ENCODE data around the gene RAB1A. TPM values are rescaled to one million over a fixed set of nuclear protein-coding genes. Genes with fewer than 3 reads are reported as not detected.

RAB1A gene
- total RNA-seq, 4 donors from 2014 or later: 91.2 to 216 (median 115) TPM

DNA sequence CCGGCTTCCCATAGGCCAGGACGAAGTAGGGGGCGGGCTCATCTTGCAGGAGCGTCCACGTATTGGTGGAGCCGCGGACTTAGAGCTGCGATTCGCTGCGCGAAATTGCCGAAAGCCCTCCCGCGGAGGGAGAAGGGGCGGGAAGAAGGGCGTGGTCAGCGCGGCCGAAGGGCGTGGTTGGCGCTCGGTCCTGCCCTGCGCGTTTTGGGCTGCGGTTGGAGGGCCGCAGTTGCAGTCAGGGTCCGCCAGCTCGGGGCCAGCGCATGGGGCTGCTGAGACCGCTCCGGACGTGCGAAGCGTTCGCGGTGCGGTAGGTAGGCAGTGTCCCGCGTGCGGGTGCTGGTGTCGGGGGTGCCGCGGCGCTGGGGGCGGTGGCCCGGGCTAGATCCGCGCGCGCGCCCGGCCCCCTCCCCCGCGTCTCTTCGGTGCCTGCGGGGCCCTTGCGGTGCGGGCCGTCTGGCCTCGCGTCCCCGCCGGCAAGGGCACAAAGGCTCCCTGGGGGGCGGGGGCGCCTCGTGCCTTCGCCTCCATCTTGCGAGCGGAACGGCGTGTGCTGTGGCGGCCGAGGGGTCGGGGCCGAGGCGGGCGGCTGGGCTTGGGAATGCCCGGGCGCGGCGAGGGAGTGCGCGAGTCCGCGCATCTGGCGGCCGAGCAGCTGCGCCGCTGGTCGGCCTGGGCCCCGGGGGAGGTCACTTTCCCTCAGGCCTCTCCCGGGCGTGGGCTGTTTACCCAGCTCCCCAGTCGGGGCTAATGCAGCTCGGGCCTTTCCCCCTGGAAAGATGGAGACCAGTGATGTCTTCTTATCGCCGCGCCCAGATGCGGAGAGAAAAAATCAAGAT, 73.5 kb downstream of the RAB1A start, which contains the start of gene CEP68:
Gene CEP68 (plus strand): TSS at position 202 of the 839 bp plus-strand sequence. CDS start 13,029 bp downstream, outside the sequence.
- TF ChIP-seq, protein P1, sequence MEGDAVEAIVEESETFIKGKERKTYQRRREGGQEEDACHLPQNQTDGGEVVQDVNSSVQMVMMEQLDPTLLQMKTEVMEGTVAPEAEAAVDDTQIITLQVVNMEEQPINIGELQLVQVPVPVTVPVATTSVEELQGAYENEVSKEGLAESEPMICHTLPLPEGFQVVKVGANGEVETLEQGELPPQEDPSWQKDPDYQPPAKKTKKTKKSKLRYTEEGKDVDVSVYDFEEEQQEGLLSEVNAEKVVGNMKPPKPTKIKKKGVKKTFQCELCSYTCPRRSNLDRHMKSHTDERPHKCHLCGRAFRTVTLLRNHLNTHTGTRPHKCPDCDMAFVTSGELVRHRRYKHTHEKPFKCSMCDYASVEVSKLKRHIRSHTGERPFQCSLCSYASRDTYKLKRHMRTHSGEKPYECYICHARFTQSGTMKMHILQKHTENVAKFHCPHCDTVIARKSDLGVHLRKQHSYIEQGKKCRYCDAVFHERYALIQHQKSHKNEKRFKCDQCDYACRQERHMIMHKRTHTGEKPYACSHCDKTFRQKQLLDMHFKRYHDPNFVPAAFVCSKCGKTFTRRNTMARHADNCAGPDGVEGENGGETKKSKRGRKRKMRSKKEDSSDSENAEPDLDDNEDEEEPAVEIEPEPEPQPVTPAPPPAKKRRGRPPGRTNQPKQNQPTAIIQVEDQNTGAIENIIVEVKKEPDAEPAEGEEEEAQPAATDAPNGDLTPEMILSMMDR (IDR thresholded peaks at IDR 0.05; ENCODE audit: low read depth): no peak

- TF ChIP-seq, protein P1 (IDR thresholded peaks at IDR 0.05; ENCODE audit: low read depth): no peak
Observed at GRCh38 chr2:65055422-65056214, 74.3 kb downstream of the RAB1A start.

GRCh38 chr2:65054749-65055421, 75.0 kb downstream of the RAB1A start:
- TF ChIP-seq, protein P1 (IDR thresholded peaks at IDR 0.05; ENCODE audit: low read depth): no peak

DNA sequence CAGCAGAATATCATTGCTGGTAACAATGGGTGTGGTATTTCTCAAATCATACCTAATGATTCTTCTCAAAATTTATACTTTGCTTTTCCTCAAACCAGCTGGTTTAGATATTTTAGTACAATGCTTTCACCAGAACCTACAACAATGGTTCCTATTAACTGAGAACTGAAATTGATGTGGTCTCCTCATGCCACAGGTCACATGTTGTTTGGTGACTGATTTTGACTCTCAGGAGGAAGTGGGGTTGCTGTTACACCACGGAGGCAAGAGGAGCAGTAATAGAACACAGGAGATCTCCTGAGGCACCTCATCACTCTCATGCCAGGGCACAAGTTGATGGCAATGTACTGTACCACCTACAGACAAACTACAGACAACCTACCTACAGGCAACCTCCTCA, 76.7 kb downstream of the RAB1A start:
- TF ChIP-seq, protein P1 (IDR thresholded peaks at IDR 0.05; ENCODE audit: low read depth): no peak

GRCh38 chr2:65050931-65051330, 79.0 kb downstream of the RAB1A start:
- TF ChIP-seq, protein P1 (IDR thresholded peaks at IDR 0.05; ENCODE audit: low read depth): no peak

DNA sequence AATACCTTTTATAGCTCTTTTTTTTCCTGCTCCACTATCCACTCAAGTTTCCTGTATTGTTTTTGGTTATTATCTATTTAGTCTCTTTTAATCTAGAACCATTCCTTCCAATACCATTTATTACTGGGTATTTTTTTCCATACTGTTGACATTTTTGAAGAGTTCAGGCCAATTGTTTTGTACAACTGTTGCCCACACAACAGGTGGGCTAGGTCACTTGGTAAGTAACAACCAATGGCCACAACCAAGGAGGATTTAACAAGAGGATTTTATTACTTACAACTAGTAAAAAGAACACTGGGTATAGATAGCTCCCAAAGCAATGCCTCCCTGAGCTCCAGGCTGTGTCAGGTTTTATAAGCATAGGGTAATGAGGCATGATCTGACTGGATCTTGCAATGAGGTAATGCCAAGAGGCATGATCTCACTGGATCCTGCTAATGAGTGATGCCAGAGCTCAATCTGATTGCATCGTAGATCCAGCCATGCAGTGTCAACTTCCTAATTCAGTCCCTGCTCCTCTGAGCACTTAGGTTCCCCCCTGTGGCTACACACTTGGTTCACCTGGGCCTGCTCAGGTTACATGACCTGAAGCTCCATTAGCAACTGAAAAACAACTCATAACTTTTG, 80.8 kb downstream of the RAB1A start:
- TF ChIP-seq, protein P1 (IDR thresholded peaks at IDR 0.05; ENCODE audit: low read depth): no peak
